ENCODE measurements around the gene METTL27.
"Not testable (repeated sequence)": the region's sequence is repeated elsewhere in the genome, so short reads cannot be mapped to it uniquely, and the experiment has no call there.

Gene METTL27

DNA sequence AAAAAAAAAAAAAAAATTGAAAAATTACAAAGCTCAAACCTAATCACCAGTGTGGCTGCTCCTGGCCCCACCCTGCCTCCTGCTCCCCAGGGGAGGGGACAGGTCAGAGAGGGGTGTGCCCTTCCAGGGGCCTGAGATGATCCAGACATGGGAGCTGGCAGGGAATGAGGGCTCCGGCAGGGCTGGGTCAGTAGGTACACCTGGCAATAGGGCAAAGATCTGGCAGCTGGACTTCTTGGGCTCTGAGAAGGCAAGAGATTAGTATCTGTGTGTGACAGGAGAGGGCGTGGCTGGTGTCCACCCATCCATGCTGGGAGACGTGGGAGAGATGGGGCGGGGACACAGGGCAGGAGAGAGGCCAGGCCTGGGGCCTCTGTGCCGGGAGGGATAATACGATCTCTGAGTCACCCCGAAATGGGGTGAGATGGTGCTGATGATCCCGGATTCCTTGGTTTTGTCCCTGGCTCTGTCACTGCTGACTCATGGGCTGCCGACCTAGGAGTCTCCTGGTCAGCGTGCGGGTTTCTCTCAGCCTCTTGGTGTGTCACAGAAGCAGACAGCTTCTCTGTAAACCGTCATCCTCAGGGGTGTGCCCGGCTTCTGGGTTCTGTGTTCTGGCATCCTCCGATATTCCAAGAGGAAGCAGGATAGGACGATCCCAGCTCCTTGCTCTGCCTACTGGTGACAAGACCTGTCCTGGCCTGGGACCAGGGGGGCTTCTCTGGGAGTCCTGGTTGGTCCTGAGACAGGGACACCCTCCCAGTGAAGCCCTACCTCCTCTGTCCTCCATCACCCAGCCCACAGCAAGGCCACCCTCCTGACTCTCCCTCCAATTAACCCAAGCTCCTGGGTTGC, 19.8 kb downstream of the METTL27 start:
- DNase-seq (ENCODE audit: insufficient read length, low spot score) (no peak), FAIRE-seq (no peak)
- TF ChIP-seq PAX5 (IDR thresholded peaks at IDR 0.05; ENCODE audit: insufficient read depth, low read length, severe bottlenecking) = no peak
- TF ChIP-seq SPI1 (IDR thresholded peaks at IDR 0.05; ENCODE audit: low read depth, low read length) = no peak
- no peak for TF ChIP-seq POU2F2 (IDR thresholded peaks at IDR 0.05; ENCODE audit: low read depth, low read length)
- no peak for TF ChIP-seq TAF1 (IDR thresholded peaks at IDR 0.05; ENCODE audit: low read depth, low read length)
- no peak for TF ChIP-seq POLR2AphosphoS5 (IDR thresholded peaks at IDR 0.05; ENCODE audit: low read depth, low read length)
- no peak for TF ChIP-seq POLR2A (IDR thresholded peaks at IDR 0.05; ENCODE audit: low read depth, low read length)

DNA sequence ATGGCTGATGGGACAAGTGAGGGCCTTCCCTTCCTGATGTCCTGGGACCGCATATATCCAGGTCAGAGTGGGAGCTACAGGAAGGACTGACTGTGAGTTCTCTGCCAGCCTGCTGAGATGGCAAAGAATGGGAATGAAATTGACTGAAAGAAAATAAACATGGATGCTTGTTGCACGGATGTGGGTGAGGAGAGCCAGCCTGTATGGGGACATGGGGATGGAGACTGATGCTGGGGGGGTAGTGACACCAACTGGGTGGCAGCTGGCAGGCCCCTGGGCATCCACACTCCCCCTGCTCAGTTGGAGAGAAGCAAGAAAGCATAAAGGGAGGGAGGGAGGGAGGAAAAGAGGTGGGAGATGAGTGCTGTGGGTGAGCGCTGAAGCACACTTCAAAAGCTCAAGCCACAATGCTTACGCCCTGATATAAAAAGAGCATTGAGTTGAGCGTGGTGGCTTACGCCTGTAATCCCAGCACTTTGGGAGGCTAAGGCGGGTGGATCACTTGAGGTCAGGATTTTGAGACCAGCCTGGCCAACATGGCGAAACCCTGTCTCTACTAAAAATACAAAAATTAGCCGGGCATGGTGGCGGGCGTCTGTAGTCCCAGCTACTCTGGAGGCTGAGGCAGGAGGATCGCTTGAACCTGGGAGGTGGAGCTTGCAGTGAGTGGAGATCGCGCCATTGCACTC, 20.6 kb downstream of the METTL27 start:
- not testable (repeated sequence) for FAIRE-seq; DNase-seq (ENCODE audit: insufficient read length, low spot score)

DNA sequence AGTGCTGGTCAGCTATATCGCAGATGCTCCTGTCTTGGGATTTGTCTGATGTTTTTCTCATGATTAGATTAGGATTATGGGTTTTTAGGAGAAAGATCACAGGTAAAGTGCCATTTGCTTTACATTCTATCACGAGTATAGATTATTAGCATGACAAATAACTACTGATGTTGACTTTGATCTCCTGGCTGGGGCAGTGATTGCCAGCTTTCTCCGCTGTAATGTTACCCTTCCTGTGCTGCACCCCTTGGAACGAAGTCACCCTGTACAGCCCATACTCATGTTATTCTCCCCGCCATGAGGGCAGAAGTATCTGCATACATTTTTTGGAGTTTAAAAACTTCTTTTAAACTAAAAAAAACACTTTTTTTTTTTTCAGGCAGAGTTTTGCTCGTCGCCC, 22.3 kb downstream of the METTL27 start:
- DNase-seq (ENCODE audit: insufficient read length, low spot score) (no peak), FAIRE-seq (no peak)
- TF ChIP-seq POU2F2 (IDR thresholded peaks at IDR 0.05; ENCODE audit: low read depth, low read length) (no peak), POLR2AphosphoS5 (IDR thresholded peaks at IDR 0.05; ENCODE audit: low read depth, low read length) (no peak)

DNA sequence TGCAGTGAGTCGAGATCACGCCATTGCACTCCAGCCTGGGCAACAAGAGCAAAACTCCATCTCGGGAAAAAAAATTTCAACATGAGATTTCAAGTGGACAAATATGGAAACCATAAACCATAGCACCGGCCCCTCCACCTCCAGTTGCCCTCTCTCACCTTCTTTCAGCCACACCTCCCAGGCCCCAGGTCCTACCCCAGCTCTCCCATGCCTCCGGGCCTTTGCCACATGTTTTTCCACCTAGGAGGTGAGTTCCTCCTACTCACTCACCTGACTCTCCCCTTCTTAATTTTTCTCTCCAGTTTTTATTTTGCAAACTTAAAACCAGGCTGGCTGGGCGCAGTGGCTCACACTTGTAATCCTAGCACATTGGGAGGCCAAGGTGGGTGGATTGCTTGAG, 25.2 kb downstream of the METTL27 start:
- no peak for TF ChIP-seq PAX5 (IDR thresholded peaks at IDR 0.05; ENCODE audit: insufficient read depth, low read length, severe bottlenecking)
- TF ChIP-seq POLR2AphosphoS5 (IDR thresholded peaks at IDR 0.05; ENCODE audit: low read depth, low read length) = no peak
- TF ChIP-seq POU2F2 (IDR thresholded peaks at IDR 0.05; ENCODE audit: low read depth, low read length) = no peak
- no peak for TF ChIP-seq POLR2A (IDR thresholded peaks at IDR 0.05; ENCODE audit: low read depth, low read length)
- TF ChIP-seq SPI1 (IDR thresholded peaks at IDR 0.05; ENCODE audit: low read depth, low read length) = no peak
- no peak for TF ChIP-seq TAF1 (IDR thresholded peaks at IDR 0.05; ENCODE audit: low read depth, low read length)
- DNase-seq (ENCODE audit: insufficient read length, low spot score) = no peak
- no peak for FAIRE-seq

DNA sequence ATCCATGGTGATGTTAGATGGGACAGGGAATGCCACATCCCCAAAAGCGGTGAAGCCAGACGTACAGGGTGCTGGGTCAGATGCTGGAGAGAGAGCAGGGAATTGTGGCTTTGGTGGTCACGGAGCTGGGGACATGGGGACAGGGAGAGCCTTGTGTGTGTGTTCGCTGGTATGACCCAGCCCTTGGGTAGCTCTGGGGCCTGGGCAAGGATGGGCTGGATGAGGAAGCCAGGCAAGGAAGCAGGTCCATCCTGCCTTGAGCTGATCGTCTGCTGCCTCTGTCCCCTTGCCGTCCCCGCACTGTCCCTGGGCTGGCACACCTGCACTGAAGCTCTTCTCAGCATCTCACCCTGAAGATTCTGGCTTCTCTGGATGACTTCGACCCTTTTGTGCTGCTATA, 26.9 kb downstream of the METTL27 start:
- FAIRE-seq (no peak), DNase-seq (ENCODE audit: insufficient read length, low spot score) (no peak)
- no peak for TF ChIP-seq POLR2A (IDR thresholded peaks at IDR 0.05; ENCODE audit: low read depth, low read length)
- no peak for TF ChIP-seq POLR2AphosphoS5 (IDR thresholded peaks at IDR 0.05; ENCODE audit: low read depth, low read length)
- TF ChIP-seq TAF1 (IDR thresholded peaks at IDR 0.05; ENCODE audit: low read depth, low read length) = no peak
- TF ChIP-seq SPI1 (IDR thresholded peaks at IDR 0.05; ENCODE audit: low read depth, low read length) = no peak
- no peak for TF ChIP-seq POU2F2 (IDR thresholded peaks at IDR 0.05; ENCODE audit: low read depth, low read length)
- TF ChIP-seq PAX5 (IDR thresholded peaks at IDR 0.05; ENCODE audit: insufficient read depth, low read length, severe bottlenecking) = no peak

DNA sequence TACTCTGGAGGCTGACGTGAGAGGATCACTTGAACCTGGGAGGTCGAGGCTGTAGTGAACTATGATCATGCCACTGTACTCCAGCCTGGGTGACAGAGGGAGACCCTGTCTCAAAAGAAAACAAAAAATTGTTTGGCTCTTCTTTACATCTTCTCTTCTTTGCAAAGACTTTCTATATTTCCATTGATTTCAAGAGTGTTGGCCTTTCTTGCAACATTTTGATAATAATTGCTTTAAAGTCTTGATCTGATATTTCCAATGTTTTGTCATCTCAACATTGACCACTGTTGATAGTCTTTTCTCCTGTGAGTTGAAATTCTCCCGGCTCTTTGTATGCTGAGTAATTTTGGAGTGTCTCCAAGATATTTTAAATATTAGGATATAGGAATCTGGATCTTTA, 29.3 kb downstream of the METTL27 start:
- FAIRE-seq = no peak
- no peak for TF ChIP-seq POU2F2 (IDR thresholded peaks at IDR 0.05; ENCODE audit: low read depth, low read length)
- TF ChIP-seq POLR2A (IDR thresholded peaks at IDR 0.05; ENCODE audit: low read depth, low read length) = no peak
- TF ChIP-seq SPI1 (IDR thresholded peaks at IDR 0.05; ENCODE audit: low read depth, low read length) = no peak
- TF ChIP-seq TAF1 (IDR thresholded peaks at IDR 0.05; ENCODE audit: low read depth, low read length) = no peak
- no peak for TF ChIP-seq POLR2AphosphoS5 (IDR thresholded peaks at IDR 0.05; ENCODE audit: low read depth, low read length)
- TF ChIP-seq PAX5 (IDR thresholded peaks at IDR 0.05; ENCODE audit: insufficient read depth, low read length, severe bottlenecking) = no peak

DNA sequence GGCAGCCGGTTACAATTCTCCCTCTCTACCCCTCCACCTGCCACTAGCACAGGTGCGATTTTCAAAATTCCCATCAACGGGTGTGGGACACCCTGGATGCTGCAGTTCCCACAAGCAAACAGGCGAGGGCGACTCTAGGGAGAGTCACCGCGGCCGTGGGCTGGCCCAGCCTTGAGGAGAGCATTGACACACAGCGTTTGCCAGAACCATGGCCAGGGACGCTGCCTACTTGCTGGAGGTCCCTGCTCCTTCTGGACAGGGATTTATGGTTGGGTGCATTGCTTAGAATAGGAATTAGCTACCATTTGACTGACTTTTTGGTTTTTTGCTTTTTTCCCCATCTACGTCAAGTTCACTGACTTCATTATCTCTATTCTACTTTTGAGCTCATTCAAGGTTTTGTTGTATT, 30.6 kb downstream of the METTL27 start:
- FAIRE-seq (peak; percentile 74), DNase-seq (ENCODE audit: insufficient read length, low spot score) (peak; percentile 58)
- TF ChIP-seq POU2F2 (IDR thresholded peaks at IDR 0.05; ENCODE audit: low read depth, low read length) = no peak
- TF ChIP-seq POLR2AphosphoS5 (IDR thresholded peaks at IDR 0.05; ENCODE audit: low read depth, low read length) = no peak
- TF ChIP-seq POLR2A (IDR thresholded peaks at IDR 0.05; ENCODE audit: low read depth, low read length) = no peak
- no peak for TF ChIP-seq SPI1 (IDR thresholded peaks at IDR 0.05; ENCODE audit: low read depth, low read length)
- TF ChIP-seq PAX5 (IDR thresholded peaks at IDR 0.05; ENCODE audit: insufficient read depth, low read length, severe bottlenecking) = no peak
- no peak for TF ChIP-seq TAF1 (IDR thresholded peaks at IDR 0.05; ENCODE audit: low read depth, low read length)

More for the DNA sequence above, 29.3 kb downstream of the METTL27 start:
- DNase-seq (ENCODE audit: insufficient read length, low spot score) = no peak

DNA sequence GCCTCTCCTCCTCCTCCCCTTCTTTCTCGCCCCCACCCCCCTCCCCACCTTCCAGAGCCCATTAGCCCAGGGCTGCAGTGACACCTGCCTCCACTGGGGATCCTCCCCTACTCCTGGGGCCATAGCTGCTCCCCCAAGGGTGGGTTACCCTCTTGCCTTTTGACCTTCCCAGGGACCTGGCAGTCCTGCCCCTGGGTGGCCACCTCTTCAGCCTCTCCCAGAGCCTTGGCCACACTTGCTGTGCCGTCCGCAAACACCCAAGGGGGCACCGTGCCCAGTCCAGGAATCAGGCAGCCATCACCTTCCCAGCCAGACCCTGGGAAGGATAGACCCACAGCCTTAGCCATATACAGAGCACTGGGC, 31.3 kb downstream of the METTL27 start:
- TF ChIP-seq POU2F2 (IDR thresholded peaks at IDR 0.05; ENCODE audit: low read depth, low read length) (no peak), POLR2A (IDR thresholded peaks at IDR 0.05; ENCODE audit: low read depth, low read length) (no peak), SPI1 (IDR thresholded peaks at IDR 0.05; ENCODE audit: low read depth, low read length) (no peak), TAF1 (IDR thresholded peaks at IDR 0.05; ENCODE audit: low read depth, low read length) (no peak), PAX5 (IDR thresholded peaks at IDR 0.05; ENCODE audit: insufficient read depth, low read length, severe bottlenecking) (no peak), POLR2AphosphoS5 (IDR thresholded peaks at IDR 0.05; ENCODE audit: low read depth, low read length) (no peak)
- no peak for FAIRE-seq
- DNase-seq (ENCODE audit: insufficient read length, low spot score) = no peak

DNA sequence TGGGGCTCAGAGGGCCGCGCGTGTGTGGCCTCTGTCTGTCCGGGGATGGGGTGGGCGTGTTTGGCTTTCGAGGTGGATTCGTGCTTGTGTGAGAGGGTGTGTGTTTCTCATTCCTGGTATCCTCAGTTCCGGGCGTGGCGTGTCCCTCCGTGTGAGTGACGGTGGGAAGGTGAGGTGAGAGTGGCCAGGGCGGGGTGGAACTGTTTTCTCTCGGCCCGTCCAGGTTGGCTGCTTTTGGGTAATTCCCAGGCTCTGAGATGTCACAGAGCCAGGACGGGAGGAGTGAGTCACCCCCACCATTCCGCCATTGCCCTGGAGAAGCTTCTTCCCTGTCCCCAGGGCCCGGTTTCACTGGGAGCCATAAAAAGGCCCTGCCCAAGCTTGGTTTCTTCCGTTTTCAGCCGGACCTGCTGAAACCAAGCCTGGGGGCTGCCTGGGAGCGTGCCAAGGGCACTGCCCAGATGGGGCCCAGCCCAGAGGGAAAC, 32.8 kb downstream of the METTL27 start:
- DNase-seq (ENCODE audit: insufficient read length, low spot score) (no peak), FAIRE-seq (no peak)
- TF ChIP-seq SPI1 (IDR thresholded peaks at IDR 0.05; ENCODE audit: low read depth, low read length) (no peak), PAX5 (IDR thresholded peaks at IDR 0.05; ENCODE audit: insufficient read depth, low read length, severe bottlenecking) (no peak), POLR2AphosphoS5 (IDR thresholded peaks at IDR 0.05; ENCODE audit: low read depth, low read length) (no peak), POLR2A (IDR thresholded peaks at IDR 0.05; ENCODE audit: low read depth, low read length) (no peak), TAF1 (IDR thresholded peaks at IDR 0.05; ENCODE audit: low read depth, low read length) (no peak), POU2F2 (IDR thresholded peaks at IDR 0.05; ENCODE audit: low read depth, low read length) (no peak)

Data from GM12891 (cell line).